Upper lobe of left lung (tissue), 4 donors: ENCODE data around the gene ANKRD24.

Experiments used
- POLR2A ChIP-seq, 4 donors: fragments of 450-650 bp; IDR thresholded peaks; one replicate each; pipeline ENCODE4 v1.5.1; 2016 to 2017; ENCODE audit warnings: antibody characterized with exemption in 4 of 4, mild to moderate bottlenecking in 2 of 4
- TF ChIP-seq, protein P1 (sequence below), 6 experiments: fragments of 450-650 bp in 4 of 6; fragments of 200-600 bp in 2 of 6; sonication (generic) in 2 of 6; IDR thresholded peaks; one replicate each; pipeline ENCODE4 v1.5.1; 2016 to 2019; ENCODE audit warnings: antibody characterized with exemption in 6 of 6

DNA sequence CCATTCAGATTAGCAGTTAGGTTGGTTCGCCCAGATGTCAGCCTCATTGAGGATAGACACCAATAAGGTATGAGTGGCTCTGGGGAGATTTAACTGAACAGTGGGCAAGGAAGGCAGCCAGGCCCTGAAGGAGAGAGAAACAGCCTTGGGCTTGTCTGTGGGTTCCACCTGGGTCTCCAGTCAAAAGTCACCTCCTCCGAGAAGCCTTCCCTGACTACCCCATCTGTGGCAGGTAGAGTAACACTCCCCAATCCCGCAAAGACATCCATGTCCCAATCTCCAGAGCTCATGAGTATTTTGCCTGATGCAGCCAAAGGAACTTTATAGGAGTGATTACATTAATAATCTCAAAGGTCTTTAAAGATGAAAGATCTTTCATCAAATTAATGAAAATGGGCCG is 56.3 kb downstream of the ANKRD24 start:
- TF ChIP-seq, protein P1, sequence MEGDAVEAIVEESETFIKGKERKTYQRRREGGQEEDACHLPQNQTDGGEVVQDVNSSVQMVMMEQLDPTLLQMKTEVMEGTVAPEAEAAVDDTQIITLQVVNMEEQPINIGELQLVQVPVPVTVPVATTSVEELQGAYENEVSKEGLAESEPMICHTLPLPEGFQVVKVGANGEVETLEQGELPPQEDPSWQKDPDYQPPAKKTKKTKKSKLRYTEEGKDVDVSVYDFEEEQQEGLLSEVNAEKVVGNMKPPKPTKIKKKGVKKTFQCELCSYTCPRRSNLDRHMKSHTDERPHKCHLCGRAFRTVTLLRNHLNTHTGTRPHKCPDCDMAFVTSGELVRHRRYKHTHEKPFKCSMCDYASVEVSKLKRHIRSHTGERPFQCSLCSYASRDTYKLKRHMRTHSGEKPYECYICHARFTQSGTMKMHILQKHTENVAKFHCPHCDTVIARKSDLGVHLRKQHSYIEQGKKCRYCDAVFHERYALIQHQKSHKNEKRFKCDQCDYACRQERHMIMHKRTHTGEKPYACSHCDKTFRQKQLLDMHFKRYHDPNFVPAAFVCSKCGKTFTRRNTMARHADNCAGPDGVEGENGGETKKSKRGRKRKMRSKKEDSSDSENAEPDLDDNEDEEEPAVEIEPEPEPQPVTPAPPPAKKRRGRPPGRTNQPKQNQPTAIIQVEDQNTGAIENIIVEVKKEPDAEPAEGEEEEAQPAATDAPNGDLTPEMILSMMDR (IDR thresholded peaks at IDR 0.05) = no peak
- no peak for TF ChIP-seq POLR2A (IDR thresholded peaks at IDR 0.05)
